ENCODE data around the gene PRSS3. TPM values are rescaled to one million over a fixed set of nuclear protein-coding genes. Genes with fewer than 3 reads are reported as not detected.
A peak's percentile ranks its signal among the peaks of the same experiment; 100 is the strongest.
"Not testable (repeated sequence)": the region's sequence is repeated elsewhere in the genome, so short reads cannot be mapped to it uniquely, and the experiment has no call there.

Gene PRSS3
- total and polyA plus RNA-seq, 5 experiments from 2014 or later, result 0.52 TPM; not detected in 4

GRCh38 chr9:33793496-33793895 is 1.9 kb upstream of the PRSS3 start:
- not testable (repeated sequence) for H3K4me3 Mint-ChIP-seq, ATAC-seq, H3K36me3 Mint-ChIP-seq, DNase-seq, H3K4me1 Mint-ChIP-seq, H3K9me3 Mint-ChIP-seq
- peak overlapping the region in 1 of 10 donors; percentile 53 for H3K27ac Mint-ChIP-seq
- POLR2A ChIA-PET, result interaction anchor here (0.6 kb wide), 1 partner anchor 22 kb away, joined by 3 read pairs; no protein-coding TSS in a partner anchor
- H3K27me3 Mint-ChIP-seq, result peaks cover 3 to 19% (median 14%) of the 10 kb centered on the region in 5 donors

- ATAC-seq, result peak in 1 of 2 donors; percentile 63
- Mint-ChIP-seq H3K9me3 (no peaks in the 10 kb centered on the region), H3K4me3 (no peak overlapping the region), H3K27ac (no peak overlapping the region), H3K4me1 (no peaks in the 10 kb centered on the region), H3K36me3 (no peaks in the 10 kb centered on the region), H3K27me3 (peaks cover 4 to 29% (median 15%) of the 10 kb centered on the region in 5 donors)
- DNase-seq, result peak in 1 of 10 donors; percentile 9
- POLR2A ChIA-PET, result no interaction called here
Observed at GRCh38 chr9:33794560-33794959, 801 bp upstream of the PRSS3 start.

- POLR2A ChIA-PET, result no interaction called here
- Mint-ChIP-seq H3K4me1 (no peaks in the 10 kb centered on the region), H3K4me3 (no peak overlapping the region), H3K9me3 (no peaks in the 10 kb centered on the region), H3K27me3 (peaks cover 4 to 34% (median 18%) of the 10 kb centered on the region in 5 donors), H3K27ac (no peak overlapping the region), H3K36me3 (no peaks in the 10 kb centered on the region)
- ATAC-seq, result no peak
- no peak for DNase-seq
Observed at GRCh38 chr9:33795819-33796218, 458 bp downstream of the PRSS3 start.

- H3K9me3 Mint-ChIP-seq, DNase-seq, POLR2A ChIA-PET, H3K4me1 Mint-ChIP-seq, H3K27ac Mint-ChIP-seq, ATAC-seq, H3K4me3 Mint-ChIP-seq, H3K36me3 Mint-ChIP-seq: not testable (repeated sequence)
- H3K27me3 Mint-ChIP-seq, result peaks cover 4 to 34% (median 18%) of the 10 kb centered on the region in 5 donors
Observed at GRCh38 chr9:33796679-33797078, 1.3 kb downstream of the PRSS3 start.

- no peak overlapping the region for H3K4me3 Mint-ChIP-seq
- no peak for ATAC-seq
- H3K27ac Mint-ChIP-seq, result no peak overlapping the region
- no peak for DNase-seq
- POLR2A ChIA-PET, result no interaction called here
- no peaks in the 10 kb centered on the region for H3K4me1 Mint-ChIP-seq
- peaks cover 4 to 34% (median 19%) of the 10 kb centered on the region in 5 donors for H3K27me3 Mint-ChIP-seq
- no peaks in the 10 kb centered on the region for H3K9me3 Mint-ChIP-seq
- H3K36me3 Mint-ChIP-seq, result no peaks in the 10 kb centered on the region
Observed at GRCh38 chr9:33797837-33798236, 2.5 kb downstream of the PRSS3 start.

- no peaks in the 10 kb centered on the region for H3K9me3 Mint-ChIP-seq
- H3K4me3 Mint-ChIP-seq, result no peak overlapping the region
- no peaks in the 10 kb centered on the region for H3K4me1 Mint-ChIP-seq
- POLR2A ChIA-PET, result no interaction called here
- no peaks in the 10 kb centered on the region for H3K36me3 Mint-ChIP-seq
- H3K27ac Mint-ChIP-seq, result no peak overlapping the region
- ATAC-seq (no peak), DNase-seq (no peak)
- peaks cover 4 to 34% (median 19%) of the 10 kb centered on the region in 5 donors for H3K27me3 Mint-ChIP-seq
Observed at GRCh38 chr9:33798545-33798944, 3.2 kb downstream of the PRSS3 start.

GRCh38 chr9:33799928-33800704 is 4.8 kb downstream of the PRSS3 start:
- no peak for ATAC-seq
- Mint-ChIP-seq H3K4me3 (no peak overlapping the region), H3K36me3 (no peaks in the 10 kb centered on the region), H3K9me3 (no peaks in the 10 kb centered on the region), H3K27ac (no peak overlapping the region), H3K4me1 (no peaks in the 10 kb centered on the region), H3K27me3 (peaks cover 6 to 34% (median 16%) of the 10 kb centered on the region in 5 donors)
- DNase-seq, result no peak
- POLR2A ChIA-PET, result no interaction called here

GRCh38 chr9:33800886-33801285 is 5.5 kb downstream of the PRSS3 start:
- POLR2A ChIA-PET, result no interaction called here
- Mint-ChIP-seq H3K27me3 (peaks cover 6 to 34% (median 16%) of the 10 kb centered on the region in 5 donors), H3K9me3 (no peaks in the 10 kb centered on the region), H3K4me3 (no peak overlapping the region), H3K27ac (no peak overlapping the region), H3K36me3 (no peaks in the 10 kb centered on the region), H3K4me1 (no peaks in the 10 kb centered on the region)
- DNase-seq, result no peak
- no peak for ATAC-seq

- H3K4me3 Mint-ChIP-seq, ATAC-seq, DNase-seq, H3K4me1 Mint-ChIP-seq, H3K9me3 Mint-ChIP-seq, H3K36me3 Mint-ChIP-seq, POLR2A ChIA-PET: not testable (repeated sequence)
- peak overlapping the region in 1 of 10 donors; percentile 2 for H3K27ac Mint-ChIP-seq
- H3K27me3 Mint-ChIP-seq, result peaks cover 6 to 30% (median 16%) of the 10 kb centered on the region in 5 donors
Observed at GRCh38 chr9:33801943-33802500, 6.7 kb downstream of the PRSS3 start.

GRCh38 chr9:33804196-33804595 is 8.8 kb downstream of the PRSS3 start:
- POLR2A ChIA-PET, H3K27me3 Mint-ChIP-seq, H3K4me1 Mint-ChIP-seq, H3K4me3 Mint-ChIP-seq, H3K27ac Mint-ChIP-seq, ATAC-seq, DNase-seq, H3K9me3 Mint-ChIP-seq, H3K36me3 Mint-ChIP-seq: not testable (repeated sequence)

- ATAC-seq, H3K27ac Mint-ChIP-seq, DNase-seq, H3K27me3 Mint-ChIP-seq, H3K4me1 Mint-ChIP-seq, H3K36me3 Mint-ChIP-seq, H3K4me3 Mint-ChIP-seq, H3K9me3 Mint-ChIP-seq: not testable (repeated sequence)
- POLR2A ChIA-PET, result interaction anchor here (0.7 kb wide), 1 partner anchor 45 kb away, joined by 3 read pairs; no protein-coding TSS in a partner anchor
Observed at GRCh38 chr9:33807156-33807555, 11.8 kb downstream of the PRSS3 start.

- H3K9me3 Mint-ChIP-seq, H3K27me3 Mint-ChIP-seq, H3K4me1 Mint-ChIP-seq, H3K36me3 Mint-ChIP-seq, DNase-seq, ATAC-seq, H3K4me3 Mint-ChIP-seq, POLR2A ChIA-PET: not testable (repeated sequence)
- H3K27ac Mint-ChIP-seq, result peak overlapping the region in 1 of 10 donors; percentile 8
Observed at GRCh38 chr9:33808979-33809322, 13.6 kb downstream of the PRSS3 start.

- Mint-ChIP-seq H3K4me3 (no peak overlapping the region), H3K27me3 (peaks cover 0 to 5% (median 2%) of the 10 kb centered on the region in 5 donors), H3K36me3 (no peaks in the 10 kb centered on the region), H3K4me1 (peaks cover 2 to 15% (median 9%) of the 10 kb centered on the region in 4 donors), H3K9me3 (no peaks in the 10 kb centered on the region), H3K27ac (peak overlapping the region in 1 of 10 donors; percentile 8)
- DNase-seq, result no peak
- POLR2A ChIA-PET, result no interaction called here
- no peak for ATAC-seq
Observed at GRCh38 chr9:33809506-33809905, 14.1 kb downstream of the PRSS3 start.
